NAMALWA (cell line): ENCODE measurements around the gene CSRP2.

ENCODE experiments used
- DNase-seq: peaks from one replicate; pipeline ENCODE4 v3.0.0-alpha.2; 2015; ENCODE audit warnings: low spot score

The CSRP2 gene

DNA sequence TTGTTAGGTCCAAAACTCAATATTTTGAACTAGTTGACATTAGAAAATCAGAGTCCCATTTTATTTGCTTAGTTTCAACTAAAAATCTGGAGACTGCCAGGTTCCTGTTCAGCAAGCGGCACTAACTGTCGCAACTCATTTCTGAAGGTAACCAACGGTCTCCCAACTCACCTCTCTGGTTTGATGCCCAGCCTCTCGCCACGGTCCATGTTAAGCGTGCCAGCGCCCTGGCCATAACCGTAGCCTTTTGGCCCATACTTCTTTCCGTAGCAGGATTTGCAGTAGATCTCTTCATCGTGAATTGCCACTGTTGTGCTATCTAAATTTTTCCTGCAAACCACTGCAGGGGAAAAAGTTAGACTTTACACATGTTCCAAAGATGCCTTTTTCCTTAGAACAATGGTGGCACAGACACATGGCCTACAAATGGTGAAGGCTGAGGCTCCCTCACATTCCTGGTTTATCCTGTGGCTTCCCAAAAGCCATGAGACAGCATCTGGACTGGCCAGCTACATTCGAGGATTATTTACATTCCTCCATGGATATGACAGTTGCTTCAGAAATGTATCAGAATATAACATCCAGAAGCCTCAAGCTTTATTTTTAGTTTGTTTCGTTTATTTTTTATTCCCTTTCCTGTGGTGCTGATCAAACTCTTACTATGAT lies 15.7 kb downstream of the CSRP2 start:
- DNase-seq = no peak

GRCh38 chr12:76860256-76860655 lies 18.6 kb downstream of the CSRP2 start:
- DNase-seq = no peak

DNA sequence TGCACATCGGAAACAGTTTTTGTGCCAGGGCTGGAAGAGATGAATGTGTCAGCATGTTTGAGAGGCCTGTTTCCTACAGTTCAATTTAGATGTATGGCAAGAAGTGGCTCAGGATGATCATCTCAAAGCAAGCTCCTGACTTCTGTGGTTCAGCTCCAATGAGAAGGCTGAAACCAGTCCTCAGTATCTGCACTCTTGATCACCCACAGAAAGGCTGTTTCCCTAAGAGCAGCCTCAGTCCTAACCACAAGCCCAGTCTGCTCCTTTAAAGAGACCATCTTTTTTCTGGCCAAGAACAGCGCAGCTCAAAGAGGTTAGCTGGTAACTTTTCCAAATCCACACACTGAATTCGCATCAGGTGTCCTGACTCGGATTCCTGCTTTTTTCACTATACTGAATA lies 19.2 kb downstream of the CSRP2 start:
- DNase-seq = no peak

DNA sequence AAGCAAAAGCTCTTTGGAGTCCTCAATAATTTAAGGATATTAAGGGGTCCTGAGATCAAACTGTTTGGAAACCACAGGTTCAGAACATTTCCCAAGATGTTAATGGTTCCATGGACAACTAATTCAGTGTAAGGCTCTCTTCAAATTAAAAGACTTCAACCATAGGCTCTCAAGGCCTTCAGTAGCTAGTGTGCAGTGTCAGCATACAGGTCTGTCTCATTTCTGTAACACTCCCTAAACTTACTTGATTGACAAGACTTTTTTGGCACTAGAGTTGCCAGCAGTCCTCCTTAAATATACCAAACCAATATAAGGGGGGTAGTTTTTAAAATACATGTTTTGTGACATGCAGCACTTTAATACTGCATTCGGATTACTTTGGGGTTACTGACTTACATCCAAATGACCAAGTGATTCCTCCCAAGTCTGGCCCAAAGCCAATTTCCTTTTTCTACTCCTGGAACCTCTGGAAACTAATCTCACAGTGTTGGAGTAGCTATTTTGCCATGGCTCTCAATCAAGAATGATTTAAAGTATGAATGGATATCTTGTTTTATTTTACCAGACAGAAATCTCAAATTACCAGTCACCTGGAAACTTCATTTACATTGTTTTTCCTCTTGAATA lies 22.7 kb downstream of the CSRP2 start:
- DNase-seq = no peak

GRCh38 chr12:76855271-76855670 lies 23.5 kb downstream of the CSRP2 start:
- DNase-seq = no peak

GRCh38 chr12:76852106-76852505 lies 26.7 kb downstream of the CSRP2 start:
- DNase-seq = no peak

DNA sequence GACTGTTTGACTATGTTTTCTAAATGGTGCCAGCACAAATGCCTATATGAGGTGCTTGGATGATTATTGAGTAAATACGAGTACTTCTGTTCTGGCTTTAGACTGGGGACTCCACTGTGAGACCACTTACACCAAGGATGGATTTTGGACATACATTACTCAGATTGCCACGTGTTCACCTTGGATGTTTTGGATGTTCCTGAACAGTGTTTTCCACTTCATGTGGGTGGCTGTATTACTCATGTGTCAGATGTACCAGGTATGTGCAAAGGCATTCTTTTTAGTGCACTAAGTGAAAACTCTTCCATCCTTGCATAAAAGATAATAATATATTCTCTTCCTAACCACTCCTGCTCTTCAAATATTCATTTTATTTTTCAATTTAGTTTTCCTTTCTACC lies 30.7 kb downstream of the CSRP2 start:
- DNase-seq = no peak

GRCh38 chr12:76847260-76847659 lies 31.6 kb downstream of the CSRP2 start:
- no peak for DNase-seq

DNA sequence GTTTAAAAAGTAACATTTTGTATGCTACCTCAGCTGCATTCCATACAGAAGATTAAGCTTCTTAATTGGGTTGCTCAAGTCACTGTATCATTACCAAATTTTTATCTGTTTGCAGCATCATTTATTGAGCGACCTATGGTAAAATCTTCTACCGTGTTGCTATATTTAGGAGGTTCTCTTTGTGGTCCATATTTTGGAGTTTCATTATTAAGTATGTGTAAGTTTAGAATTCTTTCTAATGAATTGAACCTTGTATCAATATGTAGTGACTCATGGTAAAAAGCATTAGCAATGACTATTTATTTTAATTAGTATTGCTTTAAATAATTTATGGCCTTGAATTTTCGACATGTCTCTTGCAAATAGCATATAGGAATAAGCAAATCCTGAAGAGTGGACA lies 42.2 kb downstream of the CSRP2 start:
- no peak for DNase-seq

- no peak for DNase-seq
These were observed 48.4 kb downstream of the CSRP2 start for GRCh38 chr12:76830436-76830835.

DNA sequence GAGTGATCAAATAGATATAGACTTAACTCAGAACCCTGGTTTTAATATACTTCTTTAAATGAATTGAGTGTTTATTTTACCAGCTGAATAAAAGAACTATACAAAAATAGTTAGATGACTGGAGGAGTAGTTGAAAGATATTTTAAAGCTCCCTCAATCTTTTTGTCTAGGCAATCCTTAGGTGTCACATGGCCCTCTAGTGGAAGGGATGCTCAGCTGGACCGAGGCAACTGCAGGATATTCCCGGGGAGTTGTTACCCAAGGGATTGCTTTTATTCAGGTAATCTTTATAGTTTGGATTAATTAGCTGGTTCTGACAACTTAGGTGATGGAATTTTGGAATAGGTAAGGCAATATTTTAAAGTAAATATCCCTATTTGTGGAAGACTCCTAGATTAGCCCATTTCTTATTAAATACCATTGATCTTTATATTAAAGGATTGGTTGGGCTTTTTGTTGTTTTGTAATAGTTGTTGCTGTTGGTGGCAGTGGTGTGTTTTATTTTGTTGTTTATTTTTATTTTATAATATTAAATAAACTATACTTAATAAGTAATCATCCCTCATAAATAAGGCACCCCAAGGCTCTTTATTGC lies 57.8 kb downstream of the CSRP2 start:
- DNase-seq = peak; percentile 9

GRCh38 chr12:76813972-76814371 lies 64.8 kb downstream of the CSRP2 start:
- no peak for DNase-seq

- no peak for DNase-seq
These were observed 65.6 kb downstream of the CSRP2 start for GRCh38 chr12:76813265-76813664.

GRCh38 chr12:76811976-76812375 lies 66.8 kb downstream of the CSRP2 start:
- no peak for DNase-seq

DNA sequence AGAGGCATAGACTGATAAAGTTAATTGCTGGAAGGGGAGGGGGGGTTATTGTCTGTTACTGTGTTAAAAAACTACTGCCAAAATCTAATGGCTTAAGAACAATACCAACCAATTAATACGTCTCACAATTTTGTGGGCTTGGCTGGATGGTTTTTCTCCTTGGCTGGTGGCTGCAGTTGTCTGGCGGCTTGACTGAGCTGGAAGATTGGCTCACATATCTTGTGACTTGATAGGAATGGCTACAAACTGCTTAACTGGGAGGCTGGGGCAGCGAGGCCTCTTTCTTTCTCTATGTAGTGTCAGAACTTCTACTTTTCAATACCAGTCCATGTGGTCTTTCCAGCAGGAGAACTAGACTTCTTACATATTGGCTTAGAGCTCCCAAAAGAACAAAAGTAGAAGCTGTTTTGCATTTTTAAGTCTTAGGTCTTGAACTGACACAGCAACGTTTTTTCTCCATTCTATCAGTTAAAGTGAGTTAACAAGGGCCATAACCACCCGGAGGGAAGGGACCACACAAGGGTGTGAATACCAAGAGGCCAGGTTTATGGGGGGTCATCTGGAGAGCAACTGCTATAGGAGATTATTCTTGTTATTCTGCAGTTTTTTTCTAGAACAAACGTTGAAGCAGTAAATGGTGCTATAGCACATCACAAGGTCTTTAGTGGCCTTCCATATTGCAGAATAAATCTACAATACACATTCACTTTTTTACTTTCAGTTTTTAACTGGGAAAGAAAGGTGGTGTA lies 68.0 kb downstream of the CSRP2 start:
- no peak for DNase-seq
